ENCODE data around the gene CBLC. TPM values are rescaled to one million over a fixed set of nuclear protein-coding genes. Genes with fewer than 3 reads are reported as not detected.

CBLC gene
- total RNA-seq, 1 experiment from 2014 or later = 15.9 TPM

GRCh38 chr19:44807652-44808462 lies 30.2 kb downstream of the CBLC start:
- peaks cover 48% of the 10 kb centered on the region for H3K27me3 Mint-ChIP-seq (ENCODE audit: low read depth)
- H3K27ac ChIP-seq (ENCODE audit: insufficient read length, low read depth, low read length) = no peak overlapping the region

More at GRCh38 chr19:44807652-44808462, 30.2 kb downstream of the CBLC start:
- Histone ChIP-seq H2BK20ac (ENCODE audit: low read depth, low read length, poor library complexity, severe bottlenecking) (no peak overlapping the region), H3K14ac (ENCODE audit: insufficient read depth, low read length) (no peak overlapping the region), H2BK5ac (ENCODE audit: insufficient read length, low read length) (no peak overlapping the region), H3K9me3 (ENCODE audit: control insufficient read depth, low read depth, low read length) (no peaks in the 10 kb centered on the region), H2AK5ac (ENCODE audit: insufficient read length, low read length) (no peak overlapping the region), H3K79me2 (ENCODE audit: insufficient read depth, low read length) (no peaks in the 10 kb centered on the region), H2BK120ac (ENCODE audit: low read depth, low read length, poor library complexity, severe bottlenecking) (no peak overlapping the region), H3K9ac (ENCODE audit: extremely low read depth, insufficient read length, low read length) (no peak overlapping the region), H3K4ac (ENCODE audit: low read depth, low read length) (no peak overlapping the region), H3K27me3 (ENCODE audit: insufficient read depth, low read length) (peaks cover 8% of the 10 kb centered on the region), H2AFZ (ENCODE audit: low read length) (no peak overlapping the region), H4K8ac (replicated peaks; ENCODE audit: insufficient read length, low read depth, low read length) (no peak overlapping the region), H3K4me1 (ENCODE audit: insufficient read depth, low read length) (peaks cover 2% of the 10 kb centered on the region; the same call in 1 of the 2 replicates), H4K5ac (ENCODE audit: insufficient read length, low read depth, low read length) (no peak overlapping the region), H3K23me2 (ENCODE audit: insufficient read length, low read depth, low read length, poor library complexity, severe bottlenecking) (peaks cover 11% of the 10 kb centered on the region), H3K79me1 (ENCODE audit: insufficient read depth, low read depth, low read length, poor library complexity, severe bottlenecking) (no peaks in the 10 kb centered on the region), H3K23ac (ENCODE audit: insufficient read length, low read depth, low read length) (no peak overlapping the region), H3K56ac (ENCODE audit: insufficient read length, low read depth, low read length) (no peak overlapping the region), H3K18ac (ENCODE audit: insufficient read length, low read depth, low read length) (peak overlapping the region; percentile 84), H3K4me2 (ENCODE audit: insufficient read depth, insufficient read length, low read length) (peak overlapping the region; percentile 83), H2BK12ac (ENCODE audit: insufficient read length, low read depth, low read length) (no peak overlapping the region), H3T11ph (ENCODE audit: low read length) (no peak overlapping the region), H4K91ac (ENCODE audit: insufficient read length, low read depth, low read length) (no peak overlapping the region), H2BK15ac (ENCODE audit: low read depth, low read length) (no peak overlapping the region), H4K20me1 (ENCODE audit: control insufficient read depth, insufficient read depth, insufficient read length) (no peaks in the 10 kb centered on the region)
- H3K9me3 Mint-ChIP-seq = no peaks in the 10 kb centered on the region
- peak; percentile 73 for TF ChIP-seq CTCF (conservative IDR thresholded peaks at IDR 0.05)
- peak overlapping the region; percentile 87 to 98 (median 97) for H3K27ac Mint-ChIP-seq
- H3K4me1 Mint-ChIP-seq = peaks cover 38 to 48% of the 10 kb centered on the region in 2 experiments
- peak; percentile 99 for DNase-seq
- peak overlapping the region; percentile 65 to 85 for H3K4me3 Mint-ChIP-seq
- peaks cover 2 to 23% (median 20%) of the 10 kb centered on the region in 3 experiments; a peak in 5 of 7 replicates for H3K36me3 Mint-ChIP-seq (ENCODE audit: insufficient read depth in 1 of 3, low read depth in 3 of 3)
- WGBS (ENCODE audit: extremely low coverage, insufficient read length, low lambda C conversion rate) = no CpG with 5 or more reads among the region's 14 CpGs
